ENCODE measurements around the gene SPATA18. TPM values are rescaled to one million over a fixed set of nuclear protein-coding genes. Genes with fewer than 3 reads are reported as not detected.
"Not testable (repeated sequence)": the region's sequence is repeated elsewhere in the genome, so short reads cannot be mapped to it uniquely, and the experiment has no call there.

The SPATA18 gene
- total RNA-seq, 3 donors from 2014 or later: 8.8 to 11.0 (median 9.6) TPM

- Histone ChIP-seq H3K4me1 (no peaks in the 10 kb centered on the region), H3K9me3 (no peaks in the 10 kb centered on the region), H3K4me3 (no peak overlapping the region), H3K27ac (no peak overlapping the region), H3K36me3 (no peaks in the 10 kb centered on the region), H3K27me3 (no peaks in the 10 kb centered on the region)
- intact Hi-C loops (cut with DNase I; ENCODE audit: low total_unique reads): no loop called here
- TF ChIP-seq CTCF (IDR thresholded peaks at IDR 0.05) (no peak), POLR2AphosphoS5 (IDR thresholded peaks at IDR 0.05) (no peak), POLR2A (IDR thresholded peaks at IDR 0.05) (no peak)
- no peak for DNase-seq (ENCODE audit: low spot score in 2 of 2)
Observed at GRCh38 chr4:52081216-52081615, 30.1 kb downstream of the SPATA18 start.

GRCh38 chr4:52086425-52086824, 35.3 kb downstream of the SPATA18 start:
- H3K36me3 ChIP-seq; H3K4me3 ChIP-seq; H3K27ac ChIP-seq; H3K4me1 ChIP-seq; H3K27me3 ChIP-seq; DNase-seq (ENCODE audit: low spot score in 2 of 2); H3K9me3 ChIP-seq: not testable (repeated sequence)
- intact Hi-C loops (cut with DNase I; ENCODE audit: low total_unique reads): loop anchor here (2.0 kb wide), 1 partner anchor 42 kb away; no protein-coding TSS in a partner anchor

GRCh38 chr4:52091801-52092200, 40.7 kb downstream of the SPATA18 start:
- Histone ChIP-seq H3K4me3 (no peak overlapping the region), H3K27me3 (no peaks in the 10 kb centered on the region), H3K36me3 (no peaks in the 10 kb centered on the region), H3K4me1 (no peaks in the 10 kb centered on the region), H3K27ac (no peak overlapping the region), H3K9me3 (no peaks in the 10 kb centered on the region)
- no peak for DNase-seq (ENCODE audit: low spot score in 2 of 2)
- intact Hi-C loops (cut with DNase I; ENCODE audit: low total_unique reads): no loop called here
- TF ChIP-seq CTCF (IDR thresholded peaks at IDR 0.05): no peak
- no peak for TF ChIP-seq POLR2A (IDR thresholded peaks at IDR 0.05)
- TF ChIP-seq POLR2AphosphoS5 (IDR thresholded peaks at IDR 0.05): no peak

GRCh38 chr4:52093466-52093865, 42.4 kb downstream of the SPATA18 start:
- TF ChIP-seq CTCF (IDR thresholded peaks at IDR 0.05) (no peak), POLR2A (IDR thresholded peaks at IDR 0.05) (no peak), POLR2AphosphoS5 (IDR thresholded peaks at IDR 0.05) (no peak)
- no peaks in the 10 kb centered on the region for H3K9me3 ChIP-seq
- no peaks in the 10 kb centered on the region for H3K36me3 ChIP-seq
- H3K4me3 ChIP-seq: no peak overlapping the region
- H3K27me3 ChIP-seq: no peaks in the 10 kb centered on the region
- no peak overlapping the region for H3K27ac ChIP-seq
- no peak for DNase-seq (ENCODE audit: low spot score in 2 of 2)
- H3K4me1 ChIP-seq: no peaks in the 10 kb centered on the region
- intact Hi-C loops (cut with DNase I; ENCODE audit: low total_unique reads): no loop called here

- intact Hi-C loops (cut with DNase I; ENCODE audit: low total_unique reads): no loop called here
- Histone ChIP-seq H3K4me3 (no peak overlapping the region), H3K36me3 (no peaks in the 10 kb centered on the region), H3K4me1 (no peaks in the 10 kb centered on the region), H3K9me3 (no peaks in the 10 kb centered on the region), H3K27me3 (no peaks in the 10 kb centered on the region), H3K27ac (no peak overlapping the region)
- no peak for TF ChIP-seq POLR2AphosphoS5 (IDR thresholded peaks at IDR 0.05)
- DNase-seq (ENCODE audit: low spot score in 2 of 2): no peak
Observed at GRCh38 chr4:52094376-52095145, 43.5 kb downstream of the SPATA18 start.

GRCh38 chr4:52095374-52095773, 44.3 kb downstream of the SPATA18 start:
- intact Hi-C loops (cut with DNase I; ENCODE audit: low total_unique reads): no loop called here
- H3K27ac ChIP-seq: no peak overlapping the region
- H3K9me3 ChIP-seq: no peaks in the 10 kb centered on the region
- H3K27me3 ChIP-seq: no peaks in the 10 kb centered on the region
- no peak overlapping the region for H3K4me3 ChIP-seq
- no peaks in the 10 kb centered on the region for H3K36me3 ChIP-seq
- no peaks in the 10 kb centered on the region for H3K4me1 ChIP-seq
- no peak for DNase-seq (ENCODE audit: low spot score in 2 of 2)
- TF ChIP-seq CTCF (IDR thresholded peaks at IDR 0.05): no peak
- TF ChIP-seq POLR2A (IDR thresholded peaks at IDR 0.05): no peak
- TF ChIP-seq POLR2AphosphoS5 (IDR thresholded peaks at IDR 0.05): no peak

Measured in breast epithelium (tissue), 4 donors.